Measurements from ENCODE around the gene PAFAH1B2.

Gene PAFAH1B2

DNA sequence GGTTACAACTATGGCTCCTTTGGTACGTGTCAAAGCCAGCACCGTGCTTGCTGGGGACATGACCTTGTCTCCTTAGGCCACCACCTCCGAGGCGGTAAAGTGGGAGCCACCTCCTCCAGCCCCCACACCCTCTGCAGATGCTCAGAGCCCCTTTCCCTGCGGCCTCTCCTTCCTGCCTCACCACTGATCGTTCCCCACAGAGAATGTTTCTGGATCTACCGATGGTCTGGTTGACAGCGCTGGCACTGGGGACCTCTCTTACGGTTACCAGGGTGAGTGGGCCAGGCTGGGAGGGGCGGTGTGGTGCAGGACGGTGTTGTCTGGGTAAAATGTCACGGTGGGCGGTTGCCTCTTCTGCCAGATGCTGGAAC is 43.3 kb downstream of the PAFAH1B2 start:
- no peak for DNase-seq

DNA sequence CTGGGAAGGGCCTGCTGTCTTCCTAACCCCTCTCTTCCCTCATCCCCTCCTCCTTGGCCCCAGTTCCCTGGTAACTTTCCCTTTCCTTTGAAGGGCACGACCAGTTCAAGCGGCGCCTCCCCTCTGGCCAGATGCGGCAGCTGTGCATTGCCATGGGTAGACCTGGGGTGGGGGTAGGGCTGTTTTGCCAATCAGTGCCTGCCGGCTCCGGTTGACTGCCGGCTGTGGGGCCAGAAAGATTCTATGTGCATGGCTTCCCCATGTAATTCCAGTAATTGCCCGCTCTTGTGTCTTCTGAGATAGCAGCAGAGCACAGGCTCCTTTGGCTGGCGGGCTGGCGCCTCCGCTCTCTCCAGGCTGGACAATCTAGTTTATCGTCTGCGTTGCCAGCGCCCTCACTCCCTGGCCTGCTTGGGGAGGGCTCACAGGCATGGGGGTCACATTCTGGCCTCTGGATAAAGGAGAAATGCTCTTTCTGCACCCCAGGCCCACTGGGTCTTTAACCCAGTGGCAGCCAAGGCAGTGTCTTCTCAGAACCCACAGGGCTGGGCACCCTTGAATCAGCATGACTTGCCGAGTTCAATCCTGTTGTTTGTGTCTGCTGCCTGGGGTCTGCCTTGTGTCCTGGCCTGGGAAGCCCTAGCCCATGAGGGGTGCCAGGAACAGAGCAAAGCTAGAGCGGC is 43.9 kb downstream of the PAFAH1B2 start:
- DNase-seq = no peak

- DNase-seq = no peak
Measured at GRCh38 chr11:117188620-117189081, 44.6 kb downstream of the PAFAH1B2 start.

DNA sequence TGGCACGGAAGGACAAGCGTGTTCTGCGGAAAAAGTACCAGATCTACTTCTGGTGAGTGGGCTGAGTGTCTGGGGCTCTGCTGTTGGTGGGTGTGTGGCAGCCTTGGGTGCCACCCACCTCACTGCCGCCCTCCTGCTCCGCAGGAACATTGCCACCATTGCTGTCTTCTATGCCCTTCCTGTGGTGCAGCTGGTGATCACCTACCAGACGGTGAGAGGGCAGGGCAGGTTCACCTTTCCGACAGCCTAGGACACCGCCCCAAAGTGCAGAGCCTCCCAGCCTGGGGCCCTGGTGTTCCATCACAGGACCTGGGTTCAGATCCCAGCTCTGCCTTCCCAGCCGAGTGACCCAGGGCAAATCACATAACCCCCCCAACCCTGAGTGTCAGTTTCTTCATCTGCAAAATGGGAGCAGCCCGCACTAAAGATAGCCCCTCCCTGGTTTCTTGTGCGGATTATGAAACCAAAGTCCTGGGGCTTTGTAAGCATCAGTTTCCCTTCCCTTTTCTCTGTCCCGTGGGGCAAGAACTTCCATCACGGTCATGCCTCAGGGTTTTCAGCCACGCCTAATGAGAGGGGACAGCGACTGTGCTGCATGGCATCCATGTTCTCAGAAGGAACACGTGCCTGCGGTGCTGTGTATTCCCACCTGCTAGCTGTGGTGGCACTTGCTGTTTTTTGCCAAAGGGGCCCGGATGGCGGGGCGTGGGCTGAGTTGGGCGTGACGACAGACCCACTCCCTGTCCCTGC is 45.3 kb downstream of the PAFAH1B2 start:
- DNase-seq = no peak

DNA sequence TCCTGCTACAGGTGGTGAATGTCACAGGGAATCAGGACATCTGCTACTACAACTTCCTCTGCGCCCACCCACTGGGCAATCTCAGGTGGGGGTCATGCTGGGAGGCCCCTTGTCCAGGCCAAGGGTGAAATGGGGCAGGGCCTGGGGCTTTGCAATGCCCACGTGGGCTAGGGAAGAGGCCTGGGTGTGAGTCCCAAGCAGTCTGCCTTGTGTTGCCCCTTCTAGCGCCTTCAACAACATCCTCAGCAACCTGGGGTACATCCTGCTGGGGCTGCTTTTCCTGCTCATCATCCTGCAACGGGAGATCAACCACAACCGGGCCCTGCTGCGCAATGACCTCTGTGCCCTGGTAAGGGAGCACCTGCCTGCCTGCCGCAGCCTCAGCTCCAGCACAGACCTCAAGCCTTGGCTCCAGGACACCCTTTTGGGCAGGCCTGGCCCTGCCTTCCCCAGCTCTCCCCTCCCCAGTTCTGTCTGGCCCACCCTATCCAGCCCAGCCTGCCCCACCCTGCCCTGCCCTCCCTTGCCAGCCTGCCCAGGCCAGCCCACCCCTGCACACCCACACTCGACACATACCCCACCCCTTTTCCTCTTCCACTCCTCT is 46.0 kb downstream of the PAFAH1B2 start:
- no peak for DNase-seq

DNA sequence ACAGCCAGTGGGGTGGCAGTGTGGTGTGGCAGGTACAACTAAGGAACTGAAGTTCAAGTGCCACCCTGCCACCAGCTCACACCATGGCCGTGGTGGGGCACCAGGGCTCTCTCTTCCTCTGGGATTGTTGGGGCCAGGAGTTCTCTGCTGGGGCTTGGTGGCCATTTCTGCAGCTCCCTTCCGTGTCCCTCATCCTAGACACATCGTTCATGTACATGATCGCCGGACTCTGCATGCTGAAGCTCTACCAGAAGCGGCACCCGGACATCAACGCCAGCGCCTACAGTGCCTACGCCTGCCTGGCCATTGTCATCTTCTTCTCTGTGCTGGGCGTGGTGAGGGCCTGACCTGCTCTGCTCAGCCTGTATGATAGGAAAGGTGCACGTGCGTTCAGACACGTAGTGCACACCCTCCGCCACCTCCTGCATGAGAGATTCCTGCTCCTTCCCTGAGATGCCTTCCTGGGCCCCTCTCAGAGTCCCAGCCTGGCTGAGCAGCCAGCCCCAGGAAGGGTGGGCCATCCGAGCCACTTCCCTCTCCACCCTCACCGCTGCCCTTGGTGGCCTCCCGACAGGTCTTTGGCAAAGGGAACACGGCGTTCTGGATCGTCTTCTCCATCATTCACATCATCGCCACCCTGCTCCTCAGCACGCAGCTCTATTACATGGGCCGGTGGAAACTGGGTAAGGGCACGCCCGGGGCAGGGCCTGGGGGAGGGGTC is 47.8 kb downstream of the PAFAH1B2 start:
- DNase-seq = no peak

- no peak for DNase-seq
Measured at GRCh38 chr11:117192401-117192875, 48.4 kb downstream of the PAFAH1B2 start.

- no peak for DNase-seq
Measured at GRCh38 chr11:117193130-117194020, 49.3 kb downstream of the PAFAH1B2 start.

- no peak for DNase-seq
Measured at GRCh38 chr11:117194267-117194666, 50.2 kb downstream of the PAFAH1B2 start.

- DNase-seq = no peak
Measured at GRCh38 chr11:117195258-117195657, 51.2 kb downstream of the PAFAH1B2 start.

DNA sequence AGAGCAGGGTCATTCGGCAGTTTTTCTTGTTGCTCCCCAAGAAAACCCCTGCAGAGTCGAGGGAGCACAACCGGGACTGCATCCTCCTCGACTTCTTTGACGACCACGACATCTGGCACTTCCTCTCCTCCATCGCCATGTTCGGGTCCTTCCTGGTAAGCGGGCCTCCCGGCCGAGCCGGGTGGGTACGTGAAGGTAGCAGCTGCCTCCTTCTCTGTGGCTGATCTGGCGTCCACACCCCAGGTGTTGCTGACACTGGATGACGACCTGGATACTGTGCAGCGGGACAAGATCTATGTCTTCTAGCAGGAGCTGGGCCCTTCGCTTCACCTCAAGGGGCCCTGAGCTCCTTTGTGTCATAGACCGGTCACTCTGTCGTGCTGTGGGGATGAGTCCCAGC is 51.7 kb downstream of the PAFAH1B2 start:
- no peak for DNase-seq

DNA sequence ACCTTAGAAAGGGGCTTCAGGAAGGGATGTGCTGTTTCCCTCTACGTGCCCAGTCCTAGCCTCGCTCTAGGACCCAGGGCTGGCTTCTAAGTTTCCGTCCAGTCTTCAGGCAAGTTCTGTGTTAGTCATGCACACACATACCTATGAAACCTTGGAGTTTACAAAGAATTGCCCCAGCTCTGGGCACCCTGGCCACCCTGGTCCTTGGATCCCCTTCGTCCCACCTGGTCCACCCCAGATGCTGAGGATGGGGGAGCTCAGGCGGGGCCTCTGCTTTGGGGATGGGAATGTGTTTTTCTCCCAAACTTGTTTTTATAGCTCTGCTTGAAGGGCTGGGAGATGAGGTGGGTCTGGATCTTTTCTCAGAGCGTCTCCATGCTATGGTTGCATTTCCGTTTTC is 52.9 kb downstream of the PAFAH1B2 start:
- no peak for DNase-seq

DNA sequence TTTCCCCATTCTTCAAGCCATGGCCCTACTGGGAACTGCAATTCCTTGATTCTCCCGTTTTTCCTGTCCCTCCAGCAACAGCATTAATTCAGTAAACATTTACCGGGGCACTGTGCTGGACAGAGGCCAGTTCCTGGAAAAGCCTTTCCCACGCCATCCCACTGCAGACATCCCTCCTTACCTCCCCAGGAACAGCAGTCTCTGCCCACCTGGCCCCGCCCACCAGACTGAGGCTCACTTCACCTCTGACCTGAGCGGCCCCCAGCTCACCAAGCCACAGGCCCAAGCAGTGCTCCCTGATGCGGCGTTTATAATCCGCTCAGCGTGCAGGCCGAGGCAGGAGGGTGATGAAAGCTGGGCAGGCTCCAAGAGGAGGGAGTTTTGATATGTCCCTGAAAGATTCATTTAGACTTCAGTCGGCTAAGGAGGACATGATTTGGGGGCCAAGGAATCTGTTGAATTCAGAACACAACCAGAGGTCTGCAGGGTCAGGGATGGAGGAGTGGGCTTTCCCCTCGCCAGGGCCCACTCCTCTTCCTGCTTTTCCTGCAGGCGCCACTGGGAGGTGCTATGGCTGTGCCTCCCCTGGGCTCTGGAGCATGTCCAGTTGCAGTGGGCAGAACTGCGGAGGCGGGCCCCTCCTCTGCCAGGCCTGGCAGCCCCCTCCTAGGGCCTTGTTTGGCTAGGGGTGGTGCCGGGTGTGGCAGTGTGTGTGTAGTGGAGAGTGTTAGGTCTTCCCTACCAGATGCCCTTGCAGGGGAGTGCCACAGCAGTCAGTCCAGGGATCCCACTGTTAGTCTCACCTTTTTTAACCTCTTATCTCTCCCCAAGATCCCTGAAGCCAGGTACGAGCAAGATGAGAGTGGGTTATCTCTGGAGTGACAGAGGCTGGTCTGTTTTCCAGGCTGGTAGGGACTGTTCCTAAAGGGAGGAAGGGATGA is 53.7 kb downstream of the PAFAH1B2 start:
- no peak for DNase-seq

GRCh38 chr11:117198613-117199012 is 54.5 kb downstream of the PAFAH1B2 start:
- DNase-seq = no peak

DNA sequence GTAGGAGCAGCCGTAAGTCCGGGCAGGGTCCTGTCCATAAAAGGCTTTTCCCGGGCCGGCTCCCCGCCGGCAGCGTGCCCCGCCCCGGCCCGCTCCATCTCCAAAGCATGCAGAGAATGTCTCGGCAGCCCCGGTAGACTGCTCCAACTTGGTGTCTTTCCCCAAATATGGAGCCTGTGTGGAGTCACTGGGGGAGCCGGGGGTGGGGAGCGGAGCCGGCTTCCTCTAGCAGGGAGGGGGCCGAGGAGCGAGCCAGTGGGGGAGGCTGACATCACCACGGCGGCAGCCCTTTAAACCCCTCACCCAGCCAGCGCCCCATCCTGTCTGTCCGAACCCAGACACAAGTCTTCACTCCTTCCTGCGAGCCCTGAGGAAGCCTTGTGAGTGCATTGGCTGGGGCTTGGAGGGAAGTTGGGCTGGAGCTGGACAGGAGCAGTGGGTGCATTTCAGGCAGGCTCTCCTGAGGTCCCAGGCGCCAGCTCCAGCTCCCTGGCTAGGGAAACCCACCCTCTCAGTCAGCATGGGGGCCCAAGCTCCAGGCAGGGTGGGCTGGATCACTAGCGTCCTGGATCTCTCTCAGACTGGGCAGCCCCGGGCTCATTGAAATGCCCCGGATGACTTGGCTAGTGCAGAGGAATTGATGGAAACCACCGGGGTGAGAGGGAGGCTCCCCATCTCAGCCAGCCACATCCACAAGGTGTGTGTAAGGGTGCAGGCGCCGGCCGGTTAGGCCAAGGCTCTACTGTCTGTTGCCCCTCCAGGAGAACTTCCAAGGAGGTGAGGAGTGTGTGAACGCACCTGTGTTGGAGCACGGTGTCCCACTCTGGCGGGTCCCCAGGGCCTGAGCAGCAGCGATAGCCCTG is 55.2 kb downstream of the PAFAH1B2 start, which contains the start of gene TAGLN:
Gene TAGLN, plus strand, starts transcription at position 318 of the 863 bp plus-strand sequence. CDS start 3,644 bp downstream, outside the sequence.
- DNase-seq = no peak

DNA sequence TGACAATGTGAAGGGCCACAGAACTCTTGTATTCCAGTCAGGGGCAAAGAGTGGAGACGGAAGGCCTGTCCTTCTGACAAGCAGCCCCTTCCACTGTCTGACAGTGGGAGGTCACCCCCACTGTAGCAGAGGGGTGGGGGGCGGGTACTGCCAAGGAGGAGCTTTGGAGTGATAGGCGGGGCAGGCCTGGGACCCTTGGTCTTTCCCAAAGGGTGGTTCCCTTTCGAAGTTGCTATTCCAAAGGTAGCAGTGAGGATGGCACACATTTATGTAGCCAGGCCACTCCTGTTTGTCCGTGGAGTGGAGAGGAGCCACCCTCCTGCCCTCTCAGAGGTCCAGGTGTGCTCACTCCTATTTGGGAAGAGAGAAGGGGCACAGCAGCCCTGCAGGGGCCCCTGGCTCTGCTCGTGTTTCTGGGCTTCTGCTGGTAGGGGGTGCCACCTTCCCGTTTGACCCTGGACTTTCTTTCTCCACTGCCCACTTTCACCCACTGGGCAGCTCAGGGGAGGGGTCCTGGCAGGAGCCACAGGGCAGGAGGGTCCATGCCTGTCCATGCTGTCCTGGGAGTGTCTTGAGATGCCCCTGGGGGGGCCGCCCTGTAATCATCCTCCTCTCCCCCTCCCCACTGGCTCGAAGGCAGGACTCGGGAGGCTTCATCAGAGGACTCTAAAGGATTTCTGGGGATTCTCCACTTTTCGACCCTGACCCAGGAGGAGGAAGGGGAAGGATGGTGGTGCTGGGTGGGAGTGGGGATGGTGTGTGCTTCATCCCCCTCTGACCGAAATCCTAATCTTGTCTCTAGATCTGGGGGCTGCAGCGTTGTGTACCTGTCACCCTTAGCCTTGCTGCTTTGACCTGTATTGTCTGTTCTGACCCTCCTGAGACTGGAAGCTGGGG is 56.1 kb downstream of the PAFAH1B2 start:
- no peak for DNase-seq
